G401 (cell line): ENCODE measurements around the gene CENPT. TPM values are rescaled to one million over a fixed set of nuclear protein-coding genes. Genes with fewer than 3 reads are reported as not detected.

ENCODE experiments used
- DNase-seq: peaks from one replicate; pipeline ENCODE4 v3.0.0-alpha.2; 2015; ENCODE audit warnings: low spot score
- in situ Hi-C: cut with HindIII; loops from 2 replicates; pipeline ENCODE4 v1.10.0; 2016; ENCODE audit warnings: low sequenced_read_pairs, mixed read lengths
- total RNA-seq: library from RNA; depleted of rRNA; stranded (reverse); fragments of >200 nt; shearing (Covaris generic); gene quantifications from 2 replicates; pipeline ENCODE4 v1.2.3, GENCODE V29; 2014; rRNA removed

CENPT gene, protein sequence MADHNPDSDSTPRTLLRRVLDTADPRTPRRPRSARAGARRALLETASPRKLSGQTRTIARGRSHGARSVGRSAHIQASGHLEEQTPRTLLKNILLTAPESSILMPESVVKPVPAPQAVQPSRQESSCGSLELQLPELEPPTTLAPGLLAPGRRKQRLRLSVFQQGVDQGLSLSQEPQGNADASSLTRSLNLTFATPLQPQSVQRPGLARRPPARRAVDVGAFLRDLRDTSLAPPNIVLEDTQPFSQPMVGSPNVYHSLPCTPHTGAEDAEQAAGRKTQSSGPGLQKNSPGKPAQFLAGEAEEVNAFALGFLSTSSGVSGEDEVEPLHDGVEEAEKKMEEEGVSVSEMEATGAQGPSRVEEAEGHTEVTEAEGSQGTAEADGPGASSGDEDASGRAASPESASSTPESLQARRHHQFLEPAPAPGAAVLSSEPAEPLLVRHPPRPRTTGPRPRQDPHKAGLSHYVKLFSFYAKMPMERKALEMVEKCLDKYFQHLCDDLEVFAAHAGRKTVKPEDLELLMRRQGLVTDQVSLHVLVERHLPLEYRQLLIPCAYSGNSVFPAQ
- 27.6 and 41.8 TPM in 2 replicates for total RNA-seq

DNA sequence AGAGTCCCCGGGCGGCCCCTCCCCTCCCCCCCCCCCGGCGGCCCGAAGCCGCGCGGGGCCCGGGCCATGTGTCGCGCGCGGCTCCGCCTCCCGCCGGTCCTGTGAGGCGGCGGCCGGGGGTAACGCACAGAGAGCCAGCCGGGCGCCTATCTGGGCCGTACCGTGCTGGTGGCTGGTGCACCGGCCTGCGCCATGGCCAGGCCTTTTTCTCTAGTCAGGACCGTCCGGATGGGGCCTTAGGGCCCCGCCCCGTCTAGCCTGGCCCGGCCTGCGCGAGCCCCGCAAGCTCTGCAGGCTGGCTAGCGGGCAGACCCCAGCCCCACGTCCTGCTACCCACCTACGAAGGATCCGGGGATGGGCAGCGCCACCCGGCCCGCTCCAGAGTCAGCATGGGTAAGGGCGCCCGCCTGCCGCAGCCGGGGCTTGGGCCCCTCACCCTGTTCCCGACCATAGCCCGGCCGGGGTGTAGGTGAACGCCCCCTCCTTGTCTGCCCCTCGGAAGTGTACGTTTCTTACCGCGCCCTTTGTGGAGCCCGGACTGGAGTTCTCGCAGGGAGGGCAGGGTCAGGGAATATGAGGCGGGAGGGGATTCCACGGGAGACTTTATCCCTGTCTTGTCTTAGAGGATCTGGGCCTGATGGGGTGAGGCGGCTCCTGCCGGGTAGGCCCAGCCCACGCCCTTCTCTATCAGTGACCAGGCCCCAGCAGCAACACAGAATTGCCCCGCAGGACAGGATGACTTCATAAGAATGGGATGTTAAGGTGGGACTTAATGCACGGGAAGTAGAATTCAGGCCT is at the start of gene CENPT:
TSS of gene CENPT (minus strand) at position 630 of the 798 bp plus-strand sequence. CDS start 13,834 bp downstream, outside the sequence.
- no peak for DNase-seq
- in situ Hi-C loops: no loop called here

DNA sequence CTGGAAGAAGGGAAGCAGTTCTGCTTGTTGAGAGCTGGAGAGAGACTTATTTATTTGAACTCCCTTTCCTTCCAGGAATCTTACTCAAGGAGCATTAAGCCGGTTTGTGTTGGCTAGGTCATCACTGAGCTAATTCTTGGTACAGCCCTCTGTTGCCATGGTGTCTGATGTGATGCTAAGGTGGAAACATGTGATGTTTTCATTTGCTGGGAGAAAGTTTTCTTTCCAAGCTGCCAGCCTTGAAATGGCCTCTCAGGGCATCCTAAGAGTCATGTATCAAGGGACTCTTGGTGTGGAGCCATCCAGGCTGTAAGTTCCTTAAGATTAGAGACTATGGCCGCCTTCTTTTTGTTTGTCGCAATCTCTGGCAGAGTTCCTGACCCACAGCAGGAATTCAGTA is 49.7 kb upstream of the CENPT start:
- in situ Hi-C loops: loop anchor here (25.0 kb wide), 1 partner anchor 210 kb away; no protein-coding TSS in a partner anchor
- DNase-seq: peak; percentile 36

DNA sequence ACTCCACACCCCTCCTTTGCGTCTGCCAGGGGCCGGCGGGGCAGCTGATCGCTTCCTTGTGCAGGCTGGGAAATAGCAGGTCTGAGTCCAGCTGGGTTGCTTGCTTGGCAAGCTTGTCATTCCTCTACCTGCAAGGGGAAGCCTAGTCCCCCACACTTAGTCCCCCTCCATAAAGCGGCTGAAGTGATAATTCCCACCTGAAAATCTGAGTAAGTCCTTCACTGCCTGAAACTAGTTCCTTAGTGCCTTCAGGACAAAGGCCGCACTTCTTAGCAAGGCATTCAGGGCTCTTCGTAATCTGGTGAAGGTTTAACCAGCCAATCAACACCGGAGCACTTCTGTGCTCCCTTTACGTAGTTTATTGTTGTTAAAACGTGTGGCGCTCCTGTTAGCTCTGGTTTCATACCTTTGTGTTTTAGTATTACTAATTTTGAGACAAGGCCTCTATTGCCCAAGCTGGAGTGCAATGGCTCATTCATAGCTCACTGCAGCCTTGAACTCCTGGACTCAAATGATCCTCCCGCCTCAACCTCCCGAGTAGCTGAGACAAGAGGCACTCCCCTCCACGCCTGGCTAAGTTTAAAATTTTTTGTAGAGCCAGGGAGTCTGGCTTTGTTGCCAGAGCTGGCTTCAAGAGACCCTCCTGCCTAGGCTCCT is 46.4 kb upstream of the CENPT start:
- in situ Hi-C loops: loop anchor here (25.0 kb wide), 1 partner anchor 207 kb away; no protein-coding TSS in a partner anchor
- DNase-seq: peak; percentile 55

DNA sequence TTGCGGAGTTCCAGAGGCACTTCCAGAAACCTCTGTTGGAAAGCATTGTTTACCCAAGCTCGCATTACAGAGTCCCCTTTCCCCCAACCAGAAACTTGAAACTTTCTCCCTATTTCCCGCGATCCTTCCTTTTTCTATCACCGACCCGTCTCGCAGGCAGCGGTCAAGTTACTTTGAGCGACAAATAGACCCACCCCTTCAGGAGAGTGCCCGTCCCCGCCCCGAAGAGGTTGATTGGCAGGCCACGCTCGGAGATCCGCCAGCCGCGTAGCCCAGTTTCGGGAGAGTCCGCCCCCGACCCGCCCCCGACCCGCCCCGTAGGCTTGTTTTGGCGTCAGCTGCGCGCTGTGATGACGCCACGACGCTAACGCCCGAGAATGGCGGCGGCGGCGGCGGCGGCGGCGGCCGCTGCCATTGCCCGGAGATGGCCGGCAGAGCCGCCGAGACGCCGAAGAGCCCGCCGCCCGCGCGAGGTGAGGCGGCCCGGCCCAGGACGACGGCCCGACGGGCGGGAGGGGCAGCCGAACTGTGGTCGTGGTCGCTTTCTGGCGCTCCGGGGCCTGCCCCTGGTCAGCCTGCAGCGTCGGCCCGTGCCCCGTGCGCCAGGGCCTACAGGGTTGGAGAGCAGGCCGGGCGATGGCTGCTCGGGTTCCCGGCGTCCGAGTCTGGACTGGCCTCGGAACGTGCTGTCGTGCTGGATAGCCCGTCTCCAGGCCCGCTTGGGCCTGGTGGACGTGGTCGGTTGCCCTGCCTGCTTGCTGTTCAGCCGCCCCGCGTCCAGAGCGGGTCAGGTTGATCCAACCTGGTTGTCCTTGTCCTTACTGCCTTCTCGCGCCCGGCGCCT is 45.6 kb upstream of the CENPT start, which contains the start of gene PSKH1:
TSS of gene PSKH1 (plus strand) at position 356 of the 844 bp plus-strand sequence. CDS start 15,496 bp downstream, outside the sequence.
- in situ Hi-C loops: loop anchor here (25.0 kb wide), 1 partner anchor 206 kb away; no protein-coding TSS in a partner anchor
- peak; percentile 98 for DNase-seq

DNA sequence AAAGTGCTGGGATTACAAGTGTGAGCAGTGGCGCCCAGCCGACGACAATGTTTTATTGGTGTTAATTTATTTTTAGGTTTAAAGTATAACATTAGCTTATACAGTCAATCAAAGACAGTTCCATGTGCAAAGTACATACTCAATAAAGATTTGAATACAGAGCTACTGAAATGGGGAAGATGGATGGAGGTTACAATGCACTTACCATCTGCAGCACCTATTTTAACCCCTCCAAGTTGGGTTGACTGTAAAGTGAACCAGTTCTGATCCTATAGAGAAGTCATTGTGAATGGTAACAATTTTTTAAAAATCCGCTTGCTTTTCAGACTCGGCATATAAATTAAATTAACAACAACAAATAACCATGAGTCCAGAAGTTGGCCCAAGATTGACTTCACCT is 44.9 kb upstream of the CENPT start:
- in situ Hi-C loops: loop anchor here (25.0 kb wide), 1 partner anchor 205 kb away; no protein-coding TSS in a partner anchor
- DNase-seq: no peak

DNA sequence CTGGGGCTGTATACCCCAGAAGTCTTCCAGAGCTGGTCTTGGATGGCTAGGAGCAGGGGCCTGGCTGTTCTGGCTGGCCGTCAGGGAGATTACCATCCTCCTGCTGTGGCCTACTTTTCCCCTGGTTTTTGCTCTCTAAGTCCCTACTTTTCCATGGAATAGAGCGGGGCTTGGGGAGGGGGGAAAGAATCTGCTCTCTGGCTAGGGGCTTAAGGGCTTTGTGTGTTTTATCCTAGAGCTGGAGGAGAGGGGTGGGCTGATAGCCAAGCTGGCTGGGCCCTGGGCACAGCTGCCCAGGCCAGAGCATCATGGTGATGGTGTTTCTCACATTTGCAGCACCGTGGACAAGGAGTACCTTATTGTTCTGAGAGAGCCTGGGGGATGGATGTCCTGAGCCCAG is 40.8 kb upstream of the CENPT start:
- DNase-seq: no peak
- in situ Hi-C loops: loop anchor here (25.0 kb wide), 1 partner anchor 201 kb away; no protein-coding TSS in a partner anchor

DNA sequence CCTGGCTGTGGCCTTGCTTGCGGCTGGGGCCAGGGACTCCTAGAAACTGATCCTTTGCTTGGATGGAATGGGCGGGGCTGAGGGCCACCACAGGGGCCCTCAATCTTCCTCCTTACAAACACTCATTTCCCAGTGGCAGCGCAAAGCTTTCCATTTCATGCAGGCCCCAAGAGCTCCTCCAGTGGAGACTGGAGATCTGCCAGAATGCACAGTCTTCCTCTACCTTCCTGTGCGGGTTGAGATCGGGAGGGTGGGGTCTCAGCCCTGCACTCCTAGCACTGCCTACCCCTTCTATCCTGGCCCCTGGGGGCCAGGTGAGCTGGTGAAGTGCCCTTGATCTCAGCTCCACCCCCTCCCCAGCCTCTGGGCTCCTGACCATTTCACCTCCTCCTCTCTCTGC is 38.9 kb upstream of the CENPT start:
- in situ Hi-C loops: loop anchor here (25.0 kb wide), 1 partner anchor 199 kb away; no protein-coding TSS in a partner anchor
- DNase-seq: no peak

DNA sequence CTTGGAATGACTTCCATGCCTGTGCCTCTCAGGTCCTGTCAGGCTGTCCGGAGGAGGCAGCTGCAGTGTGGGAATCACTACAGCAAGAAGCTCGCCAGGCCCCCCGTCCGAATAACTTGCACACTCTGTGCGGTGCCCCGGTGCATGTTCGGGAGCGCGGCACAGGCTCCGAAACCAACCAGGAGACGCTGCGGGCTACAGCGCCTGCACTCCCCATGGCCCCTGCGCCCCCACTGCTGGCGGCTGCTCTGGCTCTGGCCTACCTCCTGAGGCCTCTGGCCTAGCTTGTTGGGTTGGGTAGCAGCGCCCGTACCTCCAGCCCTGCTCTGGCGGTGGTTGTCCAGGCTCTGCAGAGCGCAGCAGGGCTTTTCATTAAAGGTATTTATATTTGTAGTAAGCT is 38.5 kb upstream of the CENPT start:
- DNase-seq: no peak
- in situ Hi-C loops: loop anchor here (25.0 kb wide), 1 partner anchor 199 kb away; no protein-coding TSS in a partner anchor

DNA sequence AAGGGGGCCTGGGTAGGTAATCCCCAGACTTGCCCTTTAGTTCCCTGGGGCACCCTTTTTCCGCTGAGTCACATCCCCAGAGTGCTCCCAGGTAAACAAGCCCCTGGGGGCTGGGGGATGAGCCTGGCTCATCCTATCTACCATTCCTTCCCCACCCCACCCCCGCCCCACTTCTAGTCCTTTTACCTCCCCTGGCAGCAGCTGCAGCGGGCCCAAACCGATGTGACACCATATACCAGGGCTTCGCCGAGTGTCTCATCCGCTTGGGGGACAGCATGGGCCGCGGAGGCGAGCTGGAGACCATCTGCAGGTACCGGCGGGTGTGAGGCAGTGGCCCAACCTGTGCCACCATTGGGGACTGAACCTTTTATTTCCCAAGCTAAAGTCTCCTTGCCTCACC is 38.1 kb upstream of the CENPT start:
- no peak for DNase-seq
- in situ Hi-C loops: loop anchor here (25.0 kb wide), 1 partner anchor 198 kb away; no protein-coding TSS in a partner anchor

DNA sequence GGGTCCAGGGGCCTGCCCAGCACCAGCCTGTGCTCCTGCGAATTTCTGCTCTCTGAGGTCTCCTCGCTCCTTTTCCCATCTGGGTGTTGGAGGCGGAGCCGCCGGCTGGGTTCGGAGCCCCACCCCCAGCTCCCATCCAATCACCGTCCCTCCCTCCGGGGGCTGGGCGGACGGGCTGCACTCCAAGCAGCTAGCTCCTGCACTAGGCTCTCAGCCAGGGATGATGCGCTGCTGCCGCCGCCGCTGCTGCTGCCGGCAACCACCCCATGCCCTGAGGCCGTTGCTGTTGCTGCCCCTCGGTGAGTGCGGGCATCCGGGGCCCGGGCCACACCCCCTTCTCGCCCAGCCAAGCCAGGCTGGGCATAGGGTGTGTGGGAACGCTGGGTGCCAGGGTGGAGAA is 37.2 kb upstream of the CENPT start, which contains the start of gene NRN1L:
TSS of gene NRN1L (plus strand) at position 202 of the 400 bp plus-strand sequence. CDS start at position 221, 19 bp downstream.
- in situ Hi-C loops: loop anchor here (25.0 kb wide), 1 partner anchor 197 kb away; no protein-coding TSS in a partner anchor
- peak; percentile 89 for DNase-seq

DNA sequence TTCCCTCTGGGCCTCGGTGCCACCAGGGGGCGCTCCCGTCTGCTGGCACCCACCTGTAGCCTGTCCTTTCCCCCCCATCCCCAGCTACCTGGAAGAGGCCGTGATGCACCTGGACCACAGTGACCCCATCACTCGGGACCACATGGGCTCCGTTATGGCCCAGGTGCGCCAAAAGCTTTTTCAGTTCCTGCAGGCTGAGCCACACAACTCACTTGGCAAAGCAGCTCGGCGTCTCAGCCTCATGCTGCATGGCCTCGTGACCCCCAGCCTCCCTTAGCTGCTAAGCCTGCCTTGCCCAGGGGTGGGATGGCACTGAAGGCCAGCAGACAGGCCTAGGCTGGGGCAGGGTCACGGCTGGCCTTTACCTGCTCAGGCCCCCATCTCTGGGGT is 36.4 kb upstream of the CENPT start:
- peak; percentile 51 for DNase-seq
- in situ Hi-C loops: loop anchor here (25.0 kb wide), 1 partner anchor 197 kb away; no protein-coding TSS in a partner anchor

DNA sequence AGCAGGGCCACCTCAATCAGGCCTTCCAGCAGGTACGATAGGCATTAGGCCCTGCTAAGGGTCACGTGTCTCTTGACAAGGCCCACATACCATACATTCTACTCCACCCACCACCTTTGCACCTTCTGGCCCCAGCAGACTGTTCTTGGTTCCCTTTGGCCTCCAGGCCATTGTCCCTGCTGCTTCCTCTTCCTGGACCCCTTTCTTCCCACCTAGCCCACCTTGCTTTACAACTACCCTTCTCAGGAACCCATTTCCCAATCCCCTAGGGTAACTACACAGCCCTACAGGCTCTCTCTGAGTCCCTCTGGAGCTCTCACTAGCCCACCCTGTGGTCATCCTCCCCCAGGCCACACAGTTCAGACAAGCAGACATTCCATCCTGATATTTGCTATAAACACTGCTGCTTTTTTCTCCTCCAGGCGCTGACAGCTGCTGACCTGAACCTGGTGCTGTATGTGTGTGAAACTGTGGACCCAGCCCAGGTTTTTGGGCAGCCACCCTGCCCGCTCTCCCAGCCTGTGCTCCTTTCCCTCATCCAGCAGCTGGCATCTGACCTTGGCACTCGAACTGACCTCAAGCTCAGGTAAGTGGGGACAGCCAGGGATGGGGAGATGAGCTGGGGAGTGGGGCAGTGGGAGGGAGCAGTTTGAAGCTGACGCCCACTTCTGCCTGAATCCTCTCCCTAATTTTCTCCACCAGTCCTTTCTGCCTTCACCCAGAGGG is 35.8 kb upstream of the CENPT start:
- no peak for DNase-seq
- in situ Hi-C loops: loop anchor here (25.0 kb wide), 1 partner anchor 196 kb away; no protein-coding TSS in a partner anchor

DNA sequence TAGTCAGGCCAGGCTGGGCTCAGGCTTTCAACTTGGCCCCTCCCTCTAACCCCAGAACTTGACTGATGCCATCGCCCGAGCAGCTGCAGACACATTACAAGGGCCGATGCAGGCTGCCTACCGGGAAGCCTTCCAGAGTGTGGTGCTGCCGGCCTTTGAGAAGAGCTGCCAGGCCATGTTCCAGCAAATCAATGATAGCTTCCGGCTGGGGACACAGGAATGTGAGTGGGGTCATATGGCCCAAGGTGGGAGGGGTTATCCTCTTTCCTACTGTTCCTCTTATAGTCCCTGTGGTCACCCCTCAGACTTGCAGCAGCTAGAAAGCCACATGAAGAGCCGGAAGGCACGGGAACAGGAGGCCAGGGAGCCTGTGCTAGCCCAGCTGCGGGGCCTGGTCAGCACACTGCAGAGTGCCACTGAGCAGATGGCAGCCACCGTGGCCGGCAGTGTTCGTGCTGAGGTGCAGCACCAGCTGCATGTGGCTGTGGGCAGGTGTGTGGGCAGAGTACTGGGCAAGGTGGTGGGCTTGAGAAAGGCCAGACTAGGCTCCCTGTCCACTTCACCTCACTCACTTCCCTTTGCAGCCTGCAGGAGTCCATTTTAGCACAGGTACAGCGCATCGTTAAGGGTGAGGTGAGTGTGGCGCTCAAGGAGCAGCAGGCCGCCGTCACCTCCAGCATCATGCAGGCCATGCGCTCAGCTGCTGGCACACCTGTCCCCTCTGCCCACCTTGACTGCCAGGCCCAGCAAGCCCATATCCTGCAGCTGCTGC is 35.1 kb upstream of the CENPT start:
- in situ Hi-C loops: loop anchor here (25.0 kb wide), 1 partner anchor 195 kb away; no protein-coding TSS in a partner anchor
- DNase-seq: peak; percentile 16

DNA sequence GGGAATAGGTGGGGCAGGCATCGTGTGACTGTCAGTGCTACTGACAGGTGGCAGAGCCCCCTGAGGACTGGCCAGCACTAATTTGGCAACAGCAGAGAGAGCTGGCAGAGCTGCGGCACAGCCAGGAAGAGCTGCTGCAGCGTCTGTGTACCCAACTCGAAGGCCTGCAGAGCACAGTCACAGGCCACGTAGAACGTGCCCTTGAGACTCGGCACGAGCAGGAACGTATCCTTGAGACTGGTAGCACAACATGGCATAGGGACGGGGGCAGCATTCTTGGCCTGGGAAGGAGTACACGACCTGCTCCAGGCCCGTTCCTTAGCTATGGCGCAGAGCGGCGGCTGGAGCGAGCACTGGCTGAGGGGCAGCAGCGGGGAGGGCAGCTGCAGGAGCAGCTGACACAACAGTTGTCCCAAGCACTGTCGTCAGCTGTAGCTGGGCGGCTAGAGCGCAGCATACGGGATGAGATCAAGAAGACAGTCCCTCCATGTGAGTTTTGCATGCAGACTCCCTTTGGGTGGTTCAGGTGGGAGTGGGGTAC is 34.2 kb upstream of the CENPT start:
- in situ Hi-C loops: loop anchor here (25.0 kb wide), 1 partner anchor 194 kb away; no protein-coding TSS in a partner anchor

DNA sequence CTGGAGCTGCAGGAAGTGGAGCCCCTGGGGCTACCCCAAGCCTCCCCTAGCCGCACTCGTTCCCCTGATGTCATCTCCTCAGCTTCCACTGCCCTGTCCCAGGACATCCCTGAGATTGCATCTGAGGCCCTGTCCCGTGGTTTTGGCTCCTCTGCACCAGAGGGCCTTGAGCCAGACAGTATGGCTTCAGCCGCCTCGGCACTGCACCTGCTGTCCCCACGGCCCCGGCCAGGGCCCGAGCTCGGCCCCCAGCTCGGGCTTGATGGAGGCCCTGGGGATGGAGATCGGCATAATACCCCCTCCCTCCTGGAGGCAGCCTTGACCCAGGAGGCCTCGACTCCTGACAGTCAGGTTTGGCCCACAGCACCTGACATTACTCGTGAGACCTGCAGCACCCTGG is 33.1 kb upstream of the CENPT start:
- in situ Hi-C loops: loop anchor here (25.0 kb wide), 1 partner anchor 193 kb away; no protein-coding TSS in a partner anchor

More for the DNA sequence above, 34.2 kb upstream of the CENPT start:
- peak; percentile 89 for DNase-seq

DNA sequence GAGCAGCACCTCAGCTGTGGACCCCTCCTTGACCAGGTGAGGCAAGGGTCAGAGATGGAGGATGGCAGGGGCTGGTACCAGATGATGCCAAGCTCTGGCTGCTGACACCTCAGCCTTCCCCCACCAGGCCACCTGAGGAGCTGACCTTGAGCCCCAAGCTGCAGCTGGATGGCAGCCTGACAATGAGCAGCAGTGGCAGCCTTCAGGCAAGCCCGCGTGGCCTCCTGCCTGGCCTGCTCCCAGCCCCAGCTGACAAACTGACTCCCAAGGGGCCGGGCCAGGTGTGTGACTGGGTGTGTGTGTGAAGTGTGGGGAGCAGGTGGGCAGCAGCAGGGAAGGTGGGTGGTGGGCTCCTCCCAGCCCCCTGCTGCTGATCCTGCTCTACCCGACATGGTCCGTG is 32.4 kb upstream of the CENPT start:
- DNase-seq: no peak
- in situ Hi-C loops: loop anchor here (5.0 to 25.0 kb wide), 2 partner anchors 58 to 193 kb away; no protein-coding TSS in a partner anchor

More for the DNA sequence above, 33.1 kb upstream of the CENPT start:
- DNase-seq: no peak
